Measurements from ENCODE around the gene TMEM82. TPM values are rescaled to one million over a fixed set of nuclear protein-coding genes. Genes with fewer than 3 reads are reported as not detected.

Gene TMEM82
- total RNA-seq, 1 donor from 2014 or later = not detected

- Histone ChIP-seq H3K4me1 (peaks cover 18% of the 10 kb centered on the region), H3K27me3 (ENCODE audit: low read depth) (no peaks in the 10 kb centered on the region), H3K4me3 (no peak overlapping the region), H3K9me3 (no peaks in the 10 kb centered on the region), H3K36me3 (peaks cover 58% of the 10 kb centered on the region), H3K27ac (no peak overlapping the region)
- intact Hi-C loops (cut with DNase I) = no loop called here
- TF ChIP-seq CTCF (IDR thresholded peaks at IDR 0.05) = no peak
- ATAC-seq (no peak), DNase-seq (no peak)
Observed at GRCh38 chr1:15734296-15734695, 8.0 kb upstream of the TMEM82 start.

- intact Hi-C loops (cut with DNase I) = no loop called here
- Histone ChIP-seq H3K27ac (peak overlapping the region; percentile 53), H3K27me3 (ENCODE audit: low read depth) (no peaks in the 10 kb centered on the region), H3K9me3 (no peaks in the 10 kb centered on the region), H3K4me1 (peaks cover 18% of the 10 kb centered on the region), H3K4me3 (no peak overlapping the region), H3K36me3 (peaks cover 52% of the 10 kb centered on the region)
- DNase-seq (peak; percentile 63), ATAC-seq (peak; percentile 54 to 68)
- no peak for TF ChIP-seq CTCF (IDR thresholded peaks at IDR 0.05)
Observed at GRCh38 chr1:15734901-15735300, 7.4 kb upstream of the TMEM82 start.

- Histone ChIP-seq H3K4me1 (peaks cover 18% of the 10 kb centered on the region), H3K27ac (peak overlapping the region; percentile 53), H3K9me3 (no peaks in the 10 kb centered on the region), H3K4me3 (no peak overlapping the region), H3K27me3 (ENCODE audit: low read depth) (no peaks in the 10 kb centered on the region), H3K36me3 (peaks cover 46% of the 10 kb centered on the region)
- no peak for TF ChIP-seq CTCF (IDR thresholded peaks at IDR 0.05)
- intact Hi-C loops (cut with DNase I) = no loop called here
- peak; percentile 36 for ATAC-seq
- peak; percentile 51 for DNase-seq
Observed at GRCh38 chr1:15735304-15736037, 6.8 kb upstream of the TMEM82 start.

- intact Hi-C loops (cut with DNase I) = no loop called here
- H3K4me3 ChIP-seq = no peak within 1 kb of the TSS
Observed at GRCh38 chr1:15736038-15736891, 6.0 kb upstream of the TMEM82 start, which contains the start of gene SLC25A34. Gene SLC25A34 (plus strand): TSS chr1:15736258. CDS start chr1:15736486, 228 bp downstream.

More at GRCh38 chr1:15736038-15736891, 6.0 kb upstream of the TMEM82 start, which contains the start of gene SLC25A34:
- Histone ChIP-seq H3K4me1 (peaks cover 18% of the 10 kb centered on the region), H3K27ac (peak within 1 kb of the TSS; percentile 53), H3K9me3 (no peaks in the 10 kb centered on the region), H3K27me3 (ENCODE audit: low read depth) (no peaks in the 10 kb centered on the region), H3K36me3 (peaks cover 38% of the 10 kb centered on the region)
- DNase-seq = peak; percentile 86
- TF ChIP-seq CTCF (IDR thresholded peaks at IDR 0.05) = no peak
- ATAC-seq = peak; percentile 86 to 88

Measured in lower lobe of right lung (tissue), 2 donors.